ENCODE measurements around the gene MYO1B.
A peak's percentile ranks its signal among the peaks of the same experiment; 100 is the strongest.

The MYO1B gene

GRCh38 chr2:191462370-191462769 is 217.2 kb downstream of the MYO1B start:
- no peak for TF ChIP-seq CTCF (IDR thresholded peaks at IDR 0.05; ENCODE audit: low read depth, low read length)
- no peak for DNase-seq (ENCODE audit: low read depth in 2 of 2)
- H3K4me3 ChIP-seq (replicated peaks in 1 of 2; ENCODE audit: low read depth in 2 of 2, low read length in 2 of 2), result no peak overlapping the region

- H3K4me3 ChIP-seq (replicated peaks in 1 of 2; ENCODE audit: low read depth in 2 of 2, low read length in 2 of 2), result no peak overlapping the region
- TF ChIP-seq CTCF (IDR thresholded peaks at IDR 0.05; ENCODE audit: low read depth, low read length), result no peak
- DNase-seq (ENCODE audit: low read depth in 2 of 2), result no peak
Measured at GRCh38 chr2:191463790-191464189, 218.6 kb downstream of the MYO1B start.

- DNase-seq (ENCODE audit: low read depth in 2 of 2), result peak in 1 of 2 donors; percentile 45
- no peak for TF ChIP-seq CTCF (IDR thresholded peaks at IDR 0.05; ENCODE audit: low read depth, low read length)
- no peak overlapping the region for H3K4me3 ChIP-seq (replicated peaks in 1 of 2; ENCODE audit: low read depth in 2 of 2, low read length in 2 of 2)
Measured at GRCh38 chr2:191465766-191466420, 220.7 kb downstream of the MYO1B start.

GRCh38 chr2:191467113-191467512 is 221.9 kb downstream of the MYO1B start:
- no peak for TF ChIP-seq CTCF (IDR thresholded peaks at IDR 0.05; ENCODE audit: low read depth, low read length)
- DNase-seq (ENCODE audit: low read depth in 2 of 2), result no peak
- no peak overlapping the region for H3K4me3 ChIP-seq (replicated peaks in 1 of 2; ENCODE audit: low read depth in 2 of 2, low read length in 2 of 2)

- no peak for DNase-seq (ENCODE audit: low read depth in 2 of 2)
- no peak overlapping the region for H3K4me3 ChIP-seq (replicated peaks in 1 of 2; ENCODE audit: low read depth in 2 of 2, low read length in 2 of 2)
- TF ChIP-seq CTCF (IDR thresholded peaks at IDR 0.05; ENCODE audit: low read depth, low read length), result no peak
Measured at GRCh38 chr2:191470306-191470705, 225.1 kb downstream of the MYO1B start.

- no peak for TF ChIP-seq CTCF (IDR thresholded peaks at IDR 0.05; ENCODE audit: low read depth, low read length)
- no peak overlapping the region for H3K4me3 ChIP-seq (replicated peaks in 1 of 2; ENCODE audit: low read depth in 2 of 2, low read length in 2 of 2)
- DNase-seq (ENCODE audit: low read depth in 2 of 2), result no peak
Measured at GRCh38 chr2:191474464-191474863, 229.3 kb downstream of the MYO1B start.
